Smooth muscle cell (in vitro differentiated cells): Measurements from ENCODE around the gene INSL6. TPM values are rescaled to one million over a fixed set of nuclear protein-coding genes. Genes with fewer than 3 reads are reported as not detected.
"Not testable (repeated sequence)": the region's sequence is repeated elsewhere in the genome, so short reads cannot be mapped to it uniquely, and the experiment has no call there.

ENCODE experiments used
- DNase-seq: peaks from one replicate; lab custom pipeline; 2025; ENCODE audit not compliant: unreplicated experiment; lab: John Stamatoyannopoulos, UW
- H2AFZ ChIP-seq: fragments of 200-600 bp; sonication (generic); 2 replicates; pipeline ENCODE4 v1.6.0; 2016; ENCODE audit warnings: antibody characterized with exemption, low read depth, mild to moderate bottlenecking
- H3F3A ChIP-seq: fragments of 200-600 bp; sonication (generic); 2 replicates; pipeline ENCODE4 v1.6.0; 2017; ENCODE audit warnings: antibody characterized with exemption, low read depth
- H3K27ac ChIP-seq: fragments of 200-600 bp; sonication (generic); 2 replicates; pipeline ENCODE4 v1.5.1; 2016; ENCODE audit warnings: low read depth, mild to moderate bottlenecking
- H3K27me3 ChIP-seq: fragments of 200-600 bp; sonication (generic); 2 replicates; pipeline ENCODE4 v1.6.1; 2016; ENCODE audit warnings: low read depth, mild to moderate bottlenecking
- H3K36me3 ChIP-seq: fragments of 200-600 bp; sonication (generic); 2 replicates; pipeline ENCODE4 v1.5.1; 2016; ENCODE audit warnings: low read depth
- H3K4me1 ChIP-seq: fragments of 200-600 bp; sonication (generic); 2 replicates; pipeline ENCODE4 v1.5.1; 2016; ENCODE audit warnings: low read depth
- H3K4me2 ChIP-seq: fragments of 200-600 bp; sonication (generic); 2 replicates; pipeline ENCODE4 v1.6.0; 2016; ENCODE audit warnings: mild to moderate bottlenecking
- H3K4me3 ChIP-seq: fragments of 200-600 bp; sonication (generic); 2 replicates; pipeline ENCODE4 v1.5.1; 2016; ENCODE audit warnings: mild to moderate bottlenecking
- H3K79me2 ChIP-seq: fragments of 200-600 bp; sonication (generic); 2 replicates; pipeline ENCODE4 v1.6.0; 2016; ENCODE audit warnings: low read depth, mild to moderate bottlenecking
- H3K9ac ChIP-seq: fragments of 200-600 bp; sonication (generic); 2 replicates; pipeline ENCODE4 v1.6.0; 2016; ENCODE audit warnings: low read depth
- H3K9me3 ChIP-seq: fragments of 200-600 bp; sonication (generic); replicated peaks from 2 replicates; pipeline ENCODE4 v1.5.1; 2016; ENCODE audit warnings: low read depth
- H4K20me1 ChIP-seq: fragments of 200-600 bp; sonication (generic); 2 replicates; pipeline ENCODE4 v1.6.0; 2016; ENCODE audit warnings: low read depth
- WGBS: methylation state at CpG from one replicate; pipeline ENCODE4 v1.1.7; 2016; ENCODE audit warnings: low lambda C conversion rate; 5-methylcytosine and 5-hydroxymethylcytosine counted together
- polyA plus RNA-seq: library from polyadenylated mRNA; unstranded; fragments of >200 nt; fragmentation: Nextera tagmentation; extraction: Ambion mirVana; gene quantifications from 2 replicates; pipeline ENCODE4 v1.2.1, GENCODE V29; 2016
- total RNA-seq: library from RNA; depleted of rRNA; stranded (reverse); fragments of >200 nt; gene quantifications from 2 replicates; pipeline ENCODE4 v1.2.3, GENCODE V29; 2014
- TF ChIP-seq, protein P1 (sequence below): fragments of 200-600 bp; sonication (generic); IDR thresholded peaks from 2 replicates; pipeline ENCODE4 v1.5.1; 2017; ENCODE audit warnings: borderline replicate concordance, mild to moderate bottlenecking, antibody characterized with exemption; ENCODE audit not compliant: insufficient read depth, poor library complexity, severe bottlenecking

Gene INSL6
- total and polyA plus RNA-seq, 2 experiments from 2014 or later = not detected

DNA sequence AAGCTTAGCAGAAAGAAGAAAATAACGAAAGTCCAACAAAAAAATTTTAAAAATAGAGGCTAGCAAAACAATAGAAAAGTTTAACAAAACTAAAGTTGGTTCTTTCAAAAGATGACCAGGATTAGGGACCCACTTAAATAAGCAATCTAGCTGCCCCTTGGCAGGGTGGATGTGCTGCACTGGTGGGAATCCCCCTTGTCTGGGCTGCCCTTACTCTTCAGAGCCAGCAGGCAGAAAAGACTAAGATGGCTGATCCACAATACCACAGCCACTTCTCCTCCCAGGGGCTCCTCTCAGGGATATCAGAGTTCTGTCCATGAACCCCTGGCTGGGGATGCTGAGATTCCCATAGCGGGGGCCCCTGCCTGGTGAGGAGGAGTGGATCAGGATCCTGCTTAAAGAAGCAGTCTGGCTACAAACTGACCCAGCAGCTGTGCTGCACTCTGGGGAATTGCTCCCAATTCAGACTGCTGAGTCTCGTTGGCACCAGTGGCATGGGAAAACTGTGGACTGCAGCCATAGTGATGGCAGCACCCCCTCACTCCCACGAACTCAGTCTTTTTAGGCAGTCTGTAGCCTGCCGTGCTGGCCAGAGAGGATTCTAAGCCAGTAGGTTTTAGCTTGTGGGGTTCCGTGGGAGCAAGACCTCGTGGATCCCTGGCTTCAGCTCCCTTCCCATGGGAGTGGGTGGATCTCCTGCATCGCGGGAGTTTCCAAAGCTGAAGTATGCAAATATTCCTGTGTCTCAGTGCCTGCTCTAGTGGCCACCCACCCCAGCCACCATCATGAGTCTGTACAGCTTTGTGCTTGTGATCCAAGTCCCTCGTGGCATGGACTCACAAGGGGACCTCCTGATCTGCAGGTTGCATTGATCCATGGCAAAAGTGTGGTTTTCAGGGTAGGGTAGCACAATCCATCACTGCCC is 2.9 kb upstream of the INSL6 start:
- no peak for DNase-seq
- Histone ChIP-seq H3K36me3 (no peaks in the 10 kb centered on the region), H3K79me2 (no peaks in the 10 kb centered on the region), H3K4me1 (no peaks in the 10 kb centered on the region), H2AFZ (no peak overlapping the region), H3K4me3 (no peak overlapping the region), H3K9me3 (no peaks in the 10 kb centered on the region), H3K4me2 (no peak overlapping the region), H4K20me1 (no peaks in the 10 kb centered on the region), H3K9ac (no peak overlapping the region), H3K27ac (no peak overlapping the region), H3F3A (no peaks in the 10 kb centered on the region), H3K27me3 (no peaks in the 10 kb centered on the region)
- 88% methylated on average over 10 of the region's 10 CpGs for WGBS
- TF ChIP-seq, protein P1, sequence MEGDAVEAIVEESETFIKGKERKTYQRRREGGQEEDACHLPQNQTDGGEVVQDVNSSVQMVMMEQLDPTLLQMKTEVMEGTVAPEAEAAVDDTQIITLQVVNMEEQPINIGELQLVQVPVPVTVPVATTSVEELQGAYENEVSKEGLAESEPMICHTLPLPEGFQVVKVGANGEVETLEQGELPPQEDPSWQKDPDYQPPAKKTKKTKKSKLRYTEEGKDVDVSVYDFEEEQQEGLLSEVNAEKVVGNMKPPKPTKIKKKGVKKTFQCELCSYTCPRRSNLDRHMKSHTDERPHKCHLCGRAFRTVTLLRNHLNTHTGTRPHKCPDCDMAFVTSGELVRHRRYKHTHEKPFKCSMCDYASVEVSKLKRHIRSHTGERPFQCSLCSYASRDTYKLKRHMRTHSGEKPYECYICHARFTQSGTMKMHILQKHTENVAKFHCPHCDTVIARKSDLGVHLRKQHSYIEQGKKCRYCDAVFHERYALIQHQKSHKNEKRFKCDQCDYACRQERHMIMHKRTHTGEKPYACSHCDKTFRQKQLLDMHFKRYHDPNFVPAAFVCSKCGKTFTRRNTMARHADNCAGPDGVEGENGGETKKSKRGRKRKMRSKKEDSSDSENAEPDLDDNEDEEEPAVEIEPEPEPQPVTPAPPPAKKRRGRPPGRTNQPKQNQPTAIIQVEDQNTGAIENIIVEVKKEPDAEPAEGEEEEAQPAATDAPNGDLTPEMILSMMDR = no peak

DNA sequence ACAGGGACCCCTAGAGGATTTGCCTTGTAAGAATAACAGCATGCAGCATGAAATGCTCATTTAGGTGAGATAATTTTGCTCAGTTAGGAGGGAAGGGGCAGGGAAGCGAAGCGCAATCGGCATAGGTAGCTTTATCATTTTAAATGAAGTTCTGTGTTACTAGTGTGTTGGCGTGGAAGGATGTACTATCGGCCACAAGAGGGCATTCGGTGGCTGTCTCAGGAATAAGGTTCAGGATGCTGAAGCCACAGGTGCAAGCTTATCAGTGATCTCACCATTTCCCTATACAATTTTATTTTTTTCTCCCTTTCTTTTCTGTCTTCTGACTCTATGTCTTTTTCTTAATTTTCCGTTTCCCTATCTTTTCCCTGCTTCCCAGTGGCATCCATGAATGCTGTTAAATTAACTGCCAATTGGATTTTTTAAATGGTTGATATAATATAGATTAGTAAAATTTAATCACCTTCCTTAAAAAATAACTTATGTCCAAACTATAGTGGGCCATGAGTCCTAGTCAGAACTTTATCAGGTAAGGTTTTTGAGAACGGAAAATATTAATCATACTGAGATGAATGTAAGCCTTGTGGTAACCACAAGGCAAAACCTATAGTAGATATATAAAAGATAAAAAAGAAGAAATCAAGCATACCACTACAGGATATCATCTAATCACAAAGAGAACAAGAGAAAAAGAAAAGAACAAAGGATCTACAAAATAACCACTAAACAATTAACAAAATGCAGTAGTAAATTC is 1.2 kb upstream of the INSL6 start:
- no peak for DNase-seq
- no peak overlapping the region for H3K9ac ChIP-seq
- H3K4me1 ChIP-seq = no peaks in the 10 kb centered on the region
- H3K9me3 ChIP-seq = no peaks in the 10 kb centered on the region
- no peak overlapping the region for H2AFZ ChIP-seq
- no peaks in the 10 kb centered on the region for H3K36me3 ChIP-seq
- H3F3A ChIP-seq = no peaks in the 10 kb centered on the region
- no peak overlapping the region for H3K4me2 ChIP-seq
- no peaks in the 10 kb centered on the region for H3K27me3 ChIP-seq
- 36% methylated on average over 8 of the region's 8 CpGs for WGBS
- H3K27ac ChIP-seq = no peak overlapping the region
- no peaks in the 10 kb centered on the region for H4K20me1 ChIP-seq
- no peaks in the 10 kb centered on the region for H3K79me2 ChIP-seq
- no peak overlapping the region for H3K4me3 ChIP-seq
- TF ChIP-seq, protein P1 = peak; percentile 65

DNA sequence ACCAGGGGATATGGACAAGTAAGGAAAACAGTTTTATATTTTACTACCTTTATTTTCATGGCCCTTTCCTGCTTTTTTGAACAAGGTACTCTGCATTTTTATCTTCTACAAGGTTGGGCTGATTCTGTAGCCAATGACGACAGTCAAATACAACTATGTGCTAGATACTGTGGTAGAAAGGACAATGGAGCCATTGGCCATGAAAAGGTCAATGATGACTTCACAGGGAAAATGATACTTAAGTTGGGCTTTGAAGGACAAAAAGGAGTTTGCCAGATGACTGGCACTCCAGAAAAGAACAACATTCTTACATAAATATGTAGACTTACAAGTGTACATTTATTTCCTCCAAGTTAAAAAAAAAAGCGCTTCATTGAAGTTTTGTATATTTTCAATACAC is 663 bp downstream of the INSL6 start:
- Histone ChIP-seq H3K4me3 (no peak overlapping the region), H3K9me3 (no peaks in the 10 kb centered on the region), H3K4me2 (no peak overlapping the region), H3K9ac (no peak overlapping the region), H3K4me1 (no peaks in the 10 kb centered on the region), H3K79me2 (no peaks in the 10 kb centered on the region), H3F3A (no peaks in the 10 kb centered on the region), H2AFZ (no peak overlapping the region), H3K36me3 (no peaks in the 10 kb centered on the region), H3K27me3 (no peaks in the 10 kb centered on the region), H3K27ac (no peak overlapping the region), H4K20me1 (no peaks in the 10 kb centered on the region)
- TF ChIP-seq, protein P1 = no peak
- WGBS = 92% methylated on average over 2 of the region's 2 CpGs
- DNase-seq = no peak

DNA sequence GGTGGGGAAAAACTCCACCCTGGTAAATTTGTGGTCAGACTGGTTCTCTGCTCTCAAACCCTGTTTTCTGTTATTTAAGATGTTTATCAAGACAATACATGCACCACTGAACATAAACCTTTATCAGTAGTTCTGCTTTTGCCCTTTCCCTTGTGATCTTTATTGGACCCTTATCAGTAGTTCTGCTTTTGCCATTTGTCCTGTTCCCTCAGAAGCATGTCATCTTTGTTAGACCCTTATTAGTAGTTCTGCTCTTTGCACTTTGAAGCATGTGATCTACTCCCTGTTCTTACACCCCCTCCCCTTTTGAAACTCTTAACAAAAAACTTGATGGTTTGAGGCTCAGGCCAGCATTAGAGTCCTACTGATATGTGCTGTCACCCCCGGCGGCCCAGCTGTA is 4.8 kb downstream of the INSL6 start:
- H3K36me3 ChIP-seq, H3K79me2 ChIP-seq, H3K4me3 ChIP-seq, DNase-seq, H3K27me3 ChIP-seq, H3K4me1 ChIP-seq, H3K4me2 ChIP-seq, H3F3A ChIP-seq, H3K27ac ChIP-seq, H3K9ac ChIP-seq, H2AFZ ChIP-seq, H3K9me3 ChIP-seq, H4K20me1 ChIP-seq: not testable (repeated sequence)
- 79% methylated on average over 2 of the region's 2 CpGs for WGBS
